HEK293 (cell line): ENCODE data around the gene SERINC5.

Source experiments
- CTCF ChIA-PET: fragments of 350-600 bp; formaldehyde crosslinking; extraction: SDS; loops from one replicate; lab custom pipeline; 2021; ENCODE audit warnings: antibody characterized with exemption; lab: Yijun Ruan, JAX
- POLR2A ChIA-PET: fragments of 300-600 bp; formaldehyde crosslinking; extraction: SDS; loops from one replicate; lab custom pipeline; 2020; ENCODE audit warnings: antibody characterized with exemption, inconsistent platforms; lab: Yijun Ruan, JAX
- H3K27ac ChIP-seq: fragments of 200-500 bp; sonication (Bioruptor generic); 2 replicates; pipeline ENCODE4 v1.5.1; 2014; ENCODE audit warnings: low read depth, low read length, control low read depth, inconsistent platforms; ENCODE audit errors: extremely low read depth
- H3K36me3 ChIP-seq, 2 experiments: fragments of 200-500 bp in 1 of 2; sonication (Bioruptor generic) in 1 of 2; 1 replicate in 1 of 2; 2 replicates in 1 of 2; pipeline ENCODE4 v1.5.1; 2014 to 2017; ENCODE audit warnings: inconsistent platforms in 2 of 2, low read length in 2 of 2; ENCODE audit not compliant: control insufficient read depth in 2 of 2, insufficient read depth in 1 of 2
- H3K4me1 ChIP-seq: fragments of 200-500 bp; sonication (Bioruptor generic); 2 replicates; pipeline ENCODE4 v1.5.1; 2014; ENCODE audit warnings: mild to moderate bottlenecking, low read length, inconsistent platforms; ENCODE audit not compliant: control insufficient read depth, insufficient read depth
- H3K4me3 ChIP-seq: 2 replicates; pipeline ENCODE4 v1.5.1; 2011; ENCODE audit warnings: low read depth, mild to moderate bottlenecking, control low read depth, low read length, moderate library complexity
- H3K9me3 ChIP-seq: fragments of 200-500 bp; sonication (Bioruptor generic); 2 replicates; pipeline ENCODE4 v1.5.1; 2014; ENCODE audit warnings: low read depth, low read length, inconsistent platforms; ENCODE audit not compliant: control insufficient read depth, insufficient read depth
- FEZF1 ChIP-seq: fragments of 450-650 bp; formaldehyde crosslinking; IDR thresholded peaks from 2 replicates; pipeline ENCODE4 v1.5.1; 2016; ENCODE audit warnings: missing biosample characterization, missing genetic modification characterization
- GLIS1 ChIP-seq: fragments of 450-650 bp; formaldehyde crosslinking; IDR thresholded peaks from 2 replicates; pipeline ENCODE4 v1.5.1; 2016; ENCODE audit warnings: missing biosample characterization, missing genetic modification characterization
- KLF1 ChIP-seq: fragments of 450-650 bp; formaldehyde crosslinking; IDR thresholded peaks from 2 replicates; pipeline ENCODE4 v1.5.1; 2016; ENCODE audit warnings: missing biosample characterization, missing genetic modification characterization
- KLF10 ChIP-seq: fragments of 450-650 bp; IDR thresholded peaks from 2 replicates; pipeline ENCODE4 v1.5.1; 2018; ENCODE audit warnings: missing biosample characterization, mild to moderate bottlenecking, missing genetic modification characterization
- MZF1 ChIP-seq: fragments of 450-650 bp; formaldehyde crosslinking; IDR thresholded peaks from 2 replicates; pipeline ENCODE4 v1.5.1; 2017; ENCODE audit warnings: missing biosample characterization, missing genetic modification characterization, borderline replicate concordance
- ZEB2 ChIP-seq: fragments of 450-650 bp; formaldehyde crosslinking; IDR thresholded peaks from 2 replicates; pipeline ENCODE4 v1.5.1; 2016; ENCODE audit warnings: missing biosample characterization, missing genetic modification characterization
- ZFP3 ChIP-seq: fragments of 450-650 bp; formaldehyde crosslinking; IDR thresholded peaks from 2 replicates; pipeline ENCODE4 v1.5.1; 2016; ENCODE audit warnings: low read depth, missing biosample characterization, missing genetic modification characterization
- ZNF140 ChIP-seq: fragments of 450-650 bp; formaldehyde crosslinking; IDR thresholded peaks from 2 replicates; pipeline ENCODE4 v1.5.1; 2016; ENCODE audit warnings: missing biosample characterization, missing genetic modification characterization
- ZNF19 ChIP-seq: fragments of 450-650 bp; formaldehyde crosslinking; IDR thresholded peaks from 2 replicates; pipeline ENCODE4; 2016; ENCODE audit warnings: missing biosample characterization, missing genetic modification characterization, low read depth
- ZNF202 ChIP-seq: fragments of 450-650 bp; formaldehyde crosslinking; IDR thresholded peaks from 2 replicates; pipeline ENCODE4 v1.5.1; 2016; ENCODE audit warnings: missing biosample characterization, missing genetic modification characterization, borderline replicate concordance
- ZNF24 ChIP-seq: fragments of 450-650 bp; formaldehyde crosslinking; IDR thresholded peaks from 2 replicates; pipeline ENCODE4 v1.5.1; 2016; ENCODE audit warnings: missing biosample characterization, missing genetic modification characterization
- ZNF274 ChIP-seq, 2 experiments: fragments of 200-500 bp in 1 of 2; fragments of 450-650 bp in 1 of 2; sonication (Bioruptor generic) in 1 of 2; formaldehyde crosslinking in 1 of 2; IDR thresholded peaks; 2 replicates each; pipeline versions ENCODE4 v1.5.1 to v1.6.1; 2014 to 2016; ENCODE audit warnings: borderline replicate concordance in 1 of 2, inconsistent platforms in 1 of 2, low read length in 1 of 2, missing biosample characterization in 1 of 2, missing genetic modification characterization in 1 of 2
- ZNF292 ChIP-seq: fragments of 450-650 bp; formaldehyde crosslinking; IDR thresholded peaks from 2 replicates; pipeline ENCODE4 v1.5.1; 2016; ENCODE audit warnings: low read depth, missing biosample characterization, missing genetic modification characterization, borderline replicate concordance
- ZNF394 ChIP-seq: fragments of 450-650 bp; formaldehyde crosslinking; IDR thresholded peaks from 2 replicates; pipeline ENCODE4 v1.5.1; 2016; ENCODE audit warnings: missing biosample characterization, missing genetic modification characterization, mild to moderate bottlenecking, moderate library complexity, borderline replicate concordance
- ZNF433 ChIP-seq: fragments of 450-650 bp; formaldehyde crosslinking; IDR thresholded peaks from 2 replicates; pipeline ENCODE4 v1.5.1; 2016; ENCODE audit warnings: missing biosample characterization, missing genetic modification characterization, low read depth
- ZNF473 ChIP-seq: fragments of 450-650 bp; formaldehyde crosslinking; IDR thresholded peaks from 2 replicates; pipeline ENCODE4 v1.5.1; 2017; ENCODE audit warnings: missing biosample characterization, missing genetic modification characterization
- ZNF518A ChIP-seq: fragments of 450-650 bp; formaldehyde crosslinking; conservative IDR thresholded peaks from 2 replicates; pipeline ENCODE4 v1.5.1; 2016; ENCODE audit warnings: low read depth, missing biosample characterization, missing genetic modification characterization
- ZNF549 ChIP-seq: fragments of 450-650 bp; IDR thresholded peaks from 2 replicates; pipeline ENCODE4 v1.5.1; 2018; ENCODE audit warnings: missing biosample characterization, missing genetic modification characterization, mild to moderate bottlenecking, inconsistent platforms, moderate library complexity
- ZNF558 ChIP-seq: fragments of 450-650 bp; formaldehyde crosslinking; IDR thresholded peaks from 2 replicates; pipeline ENCODE4 v1.5.1; 2016; ENCODE audit warnings: missing biosample characterization, missing genetic modification characterization
- ZNF560 ChIP-seq: fragments of 450-650 bp; formaldehyde crosslinking; IDR thresholded peaks from 2 replicates; pipeline ENCODE4 v1.5.1; 2017; ENCODE audit warnings: missing biosample characterization, missing genetic modification characterization, borderline replicate concordance
- ZNF600 ChIP-seq: fragments of 450-650 bp; formaldehyde crosslinking; IDR thresholded peaks from 2 replicates; pipeline ENCODE4 v1.5.1; 2016; ENCODE audit warnings: missing biosample characterization, missing genetic modification characterization
- ZNF623 ChIP-seq: fragments of 450-650 bp; formaldehyde crosslinking; IDR thresholded peaks from 2 replicates; pipeline ENCODE4 v1.5.1; 2016; ENCODE audit warnings: missing biosample characterization, missing genetic modification characterization
- ZNF654 ChIP-seq: fragments of 450-650 bp; formaldehyde crosslinking; IDR thresholded peaks from 2 replicates; pipeline ENCODE4 v1.5.1; 2016; ENCODE audit warnings: low read depth, missing biosample characterization, missing genetic modification characterization
- ZNF658 ChIP-seq: fragments of 450-650 bp; formaldehyde crosslinking; IDR thresholded peaks from 2 replicates; pipeline ENCODE4; 2016; ENCODE audit warnings: missing biosample characterization, missing genetic modification characterization
- ZXDB ChIP-seq: fragments of 450-650 bp; formaldehyde crosslinking; IDR thresholded peaks from 2 replicates; pipeline ENCODE4 v1.5.1; 2016; ENCODE audit warnings: missing biosample characterization, missing genetic modification characterization
- TF ChIP-seq, protein P1 (sequence below): fragments of 450-650 bp; formaldehyde crosslinking; IDR thresholded peaks from 2 replicates; pipeline ENCODE4 v1.5.1; 2016; ENCODE audit warnings: missing biosample characterization, missing genetic modification characterization, borderline replicate concordance
- TF ChIP-seq, protein P2 (sequence below): fragments of 450-650 bp; formaldehyde crosslinking; IDR thresholded peaks from 2 replicates; pipeline ENCODE4 v1.5.1; 2017; ENCODE audit warnings: missing biosample characterization, missing genetic modification characterization

SERINC5 gene

DNA sequence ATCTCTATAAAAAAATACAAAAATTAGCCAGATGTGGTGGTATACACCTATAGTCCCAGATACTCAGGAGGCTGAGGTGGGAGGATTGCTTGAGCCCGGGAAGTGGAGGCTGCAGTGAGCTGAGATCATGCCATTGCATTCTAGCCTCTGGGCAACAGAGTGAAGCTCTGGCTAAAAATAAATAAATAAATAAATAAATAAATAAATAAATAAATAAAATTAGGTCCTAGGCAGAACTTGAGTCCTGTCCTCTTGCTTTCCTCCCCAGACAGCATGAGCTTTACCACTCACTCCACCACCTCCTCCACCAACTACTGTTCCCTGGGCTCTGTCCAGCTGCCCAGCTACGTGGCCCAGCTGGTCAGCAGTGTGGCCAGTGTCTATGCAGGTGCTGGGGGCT is 32.3 kb upstream of the SERINC5 start:
- ChIA-PET POLR2A (no interaction called here), CTCF (interaction anchor here (0.7 to 2.4 kb wide), 2 partner anchors 197 to 244 kb away, joined by 3 to 6 read pairs; no protein-coding TSS in a partner anchor)
- Histone ChIP-seq H3K4me1 (no peaks in the 10 kb centered on the region), H3K9me3 (no peaks in the 10 kb centered on the region), H3K4me3 (no peak overlapping the region), H3K36me3 (no peaks in the 10 kb centered on the region), H3K27ac (no peak overlapping the region)
- TF ChIP-seq ZNF600 (no peak), ZNF473 (tag by site-specific recombination) (no peak), ZNF433 (tag by site-specific recombination) (peak; percentile 25; the same call in 1 of the 2 replicates), ZNF140 (tag by site-specific recombination) (peak; percentile 52; the same call in 1 of the 2 replicates), ZNF558 (peak; percentile 73), KLF10 (tag by site-specific recombination) (no peak), ZNF623 (peak; percentile 61), ZFP3 (tag by site-specific recombination) (no peak), ZNF560 (tag by site-specific recombination) (no peak), ZNF19 (tag by site-specific recombination) (no peak), GLIS1 (tag by site-specific recombination) (no peak), ZXDB (tag by site-specific recombination) (0 out of 2 replicates have a peak, but pooled peaks have one; percentile 36), ZNF24 (tag by site-specific recombination) (no peak), ZNF518A (peak; percentile 82), ZEB2 (no peak), MZF1 (no peak), ZNF274 (IDR thresholded peaks at IDR 0.05; ENCODE audit: low read length) (no peak), ZNF274 (tag by site-specific recombination; IDR thresholded peaks at IDR 0.05; ENCODE audit: borderline replicate concordance) (no peak), ZNF292 (tag by site-specific recombination) (no peak), ZNF202 (tag by site-specific recombination) (no peak), FEZF1 (no peak), ZNF394 (tag by site-specific recombination) (peak; percentile 86), ZNF654 (tag by site-specific recombination) (peak; percentile 11; the same call in 1 of the 2 replicates), ZNF549 (tag by site-specific recombination) (no peak), ZNF658 (tag by site-specific recombination) (no peak), KLF1 (tag by site-specific recombination) (no peak)
- TF ChIP-seq, protein P1, sequence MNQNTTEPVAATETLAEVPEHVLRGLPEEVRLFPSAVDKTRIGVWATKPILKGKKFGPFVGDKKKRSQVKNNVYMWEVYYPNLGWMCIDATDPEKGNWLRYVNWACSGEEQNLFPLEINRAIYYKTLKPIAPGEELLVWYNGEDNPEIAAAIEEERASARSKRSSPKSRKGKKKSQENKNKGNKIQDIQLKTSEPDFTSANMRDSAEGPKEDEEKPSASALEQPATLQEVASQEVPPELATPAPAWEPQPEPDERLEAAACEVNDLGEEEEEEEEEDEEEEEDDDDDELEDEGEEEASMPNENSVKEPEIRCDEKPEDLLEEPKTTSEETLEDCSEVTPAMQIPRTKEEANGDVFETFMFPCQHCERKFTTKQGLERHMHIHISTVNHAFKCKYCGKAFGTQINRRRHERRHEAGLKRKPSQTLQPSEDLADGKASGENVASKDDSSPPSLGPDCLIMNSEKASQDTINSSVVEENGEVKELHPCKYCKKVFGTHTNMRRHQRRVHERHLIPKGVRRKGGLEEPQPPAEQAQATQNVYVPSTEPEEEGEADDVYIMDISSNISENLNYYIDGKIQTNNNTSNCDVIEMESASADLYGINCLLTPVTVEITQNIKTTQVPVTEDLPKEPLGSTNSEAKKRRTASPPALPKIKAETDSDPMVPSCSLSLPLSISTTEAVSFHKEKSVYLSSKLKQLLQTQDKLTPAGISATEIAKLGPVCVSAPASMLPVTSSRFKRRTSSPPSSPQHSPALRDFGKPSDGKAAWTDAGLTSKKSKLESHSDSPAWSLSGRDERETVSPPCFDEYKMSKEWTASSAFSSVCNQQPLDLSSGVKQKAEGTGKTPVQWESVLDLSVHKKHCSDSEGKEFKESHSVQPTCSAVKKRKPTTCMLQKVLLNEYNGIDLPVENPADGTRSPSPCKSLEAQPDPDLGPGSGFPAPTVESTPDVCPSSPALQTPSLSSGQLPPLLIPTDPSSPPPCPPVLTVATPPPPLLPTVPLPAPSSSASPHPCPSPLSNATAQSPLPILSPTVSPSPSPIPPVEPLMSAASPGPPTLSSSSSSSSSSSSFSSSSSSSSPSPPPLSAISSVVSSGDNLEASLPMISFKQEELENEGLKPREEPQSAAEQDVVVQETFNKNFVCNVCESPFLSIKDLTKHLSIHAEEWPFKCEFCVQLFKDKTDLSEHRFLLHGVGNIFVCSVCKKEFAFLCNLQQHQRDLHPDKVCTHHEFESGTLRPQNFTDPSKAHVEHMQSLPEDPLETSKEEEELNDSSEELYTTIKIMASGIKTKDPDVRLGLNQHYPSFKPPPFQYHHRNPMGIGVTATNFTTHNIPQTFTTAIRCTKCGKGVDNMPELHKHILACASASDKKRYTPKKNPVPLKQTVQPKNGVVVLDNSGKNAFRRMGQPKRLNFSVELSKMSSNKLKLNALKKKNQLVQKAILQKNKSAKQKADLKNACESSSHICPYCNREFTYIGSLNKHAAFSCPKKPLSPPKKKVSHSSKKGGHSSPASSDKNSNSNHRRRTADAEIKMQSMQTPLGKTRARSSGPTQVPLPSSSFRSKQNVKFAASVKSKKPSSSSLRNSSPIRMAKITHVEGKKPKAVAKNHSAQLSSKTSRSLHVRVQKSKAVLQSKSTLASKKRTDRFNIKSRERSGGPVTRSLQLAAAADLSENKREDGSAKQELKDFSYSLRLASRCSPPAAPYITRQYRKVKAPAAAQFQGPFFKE (tag by site-specific recombination) = no peak
- TF ChIP-seq, protein P2, sequence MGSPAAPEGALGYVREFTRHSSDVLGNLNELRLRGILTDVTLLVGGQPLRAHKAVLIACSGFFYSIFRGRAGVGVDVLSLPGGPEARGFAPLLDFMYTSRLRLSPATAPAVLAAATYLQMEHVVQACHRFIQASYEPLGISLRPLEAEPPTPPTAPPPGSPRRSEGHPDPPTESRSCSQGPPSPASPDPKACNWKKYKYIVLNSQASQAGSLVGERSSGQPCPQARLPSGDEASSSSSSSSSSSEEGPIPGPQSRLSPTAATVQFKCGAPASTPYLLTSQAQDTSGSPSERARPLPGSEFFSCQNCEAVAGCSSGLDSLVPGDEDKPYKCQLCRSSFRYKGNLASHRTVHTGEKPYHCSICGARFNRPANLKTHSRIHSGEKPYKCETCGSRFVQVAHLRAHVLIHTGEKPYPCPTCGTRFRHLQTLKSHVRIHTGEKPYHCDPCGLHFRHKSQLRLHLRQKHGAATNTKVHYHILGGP (tag by site-specific recombination) = no peak
